Skeletal muscle tissue (tissue), 4 donors: ENCODE data around the gene THPO. TPM values are rescaled to one million over a fixed set of nuclear protein-coding genes. Genes with fewer than 3 reads are reported as not detected.

ENCODE experiments used
- H3K27ac ChIP-seq: one replicate; pipeline ENCODE4 v1.7.0; 2013; ENCODE audit warnings: mild to moderate bottlenecking, low read depth, low read length, inconsistent platforms
- H3K27me3 ChIP-seq, 3 donors: one replicate each; pipeline ENCODE4 v1.7.0; 2013; ENCODE audit warnings: low read length in 3 of 3; ENCODE audit not compliant: control insufficient read depth in 3 of 3, insufficient read depth in 3 of 3
- H3K36me3 ChIP-seq, 3 donors: one replicate each; pipeline ENCODE4 v1.7.0; 2013; ENCODE audit warnings: low read length in 3 of 3; ENCODE audit not compliant: control insufficient read depth in 3 of 3, insufficient read depth in 3 of 3
- H3K4me1 ChIP-seq, 3 donors: one replicate each; pipeline ENCODE4 v1.7.0; 2013; ENCODE audit warnings: low read length in 3 of 3, mild to moderate bottlenecking in 3 of 3; ENCODE audit not compliant: control insufficient read depth in 3 of 3, insufficient read depth in 3 of 3
- H3K4me3 ChIP-seq, 3 donors: one replicate each; pipeline ENCODE4 v1.7.0; 2013; ENCODE audit warnings: low read length in 3 of 3
- H3K9ac ChIP-seq, 3 donors: one replicate each; pipeline ENCODE4 v1.7.0; 2013; ENCODE audit warnings: low read length in 3 of 3, mild to moderate bottlenecking in 3 of 3, moderate library complexity in 2 of 3, low read depth in 1 of 3
- H3K9me3 ChIP-seq, 3 donors: one replicate each; pipeline ENCODE4 v1.7.0; 2013; ENCODE audit warnings: low read length in 3 of 3; ENCODE audit not compliant: control insufficient read depth in 3 of 3
- total RNA-seq: library from RNA; depleted of rRNA; stranded (reverse); fragments of >200 nt; gene quantifications from one replicate; pipeline ENCODE4 v1.2.3, GENCODE V29; 2014
- donor health status: Osteomylitis.

Gene THPO
- total RNA-seq, 1 donor from 2014 or later: under 0.01 TPM

GRCh38 chr3:184358921-184359350, 19.1 kb downstream of the THPO start:
- Histone ChIP-seq H3K9ac (no peak overlapping the region), H3K27ac (no peak overlapping the region), H3K27me3 (no peaks in the 10 kb centered on the region), H3K4me1 (peaks cover 18 to 26% (median 18%) of the 10 kb centered on the region in 3 donors), H3K36me3 (peaks cover 5 to 10% (median 5%) of the 10 kb centered on the region in 3 donors), H3K4me3 (no peak overlapping the region), H3K9me3 (no peaks in the 10 kb centered on the region)

GRCh38 chr3:184358124-184358767, 19.8 kb downstream of the THPO start:
- Histone ChIP-seq H3K9ac (no peak overlapping the region), H3K27me3 (no peaks in the 10 kb centered on the region), H3K36me3 (peaks cover 5 to 10% (median 5%) of the 10 kb centered on the region in 3 donors), H3K9me3 (no peaks in the 10 kb centered on the region), H3K4me1 (peaks cover 11 to 19% (median 13%) of the 10 kb centered on the region in 3 donors), H3K27ac (no peak overlapping the region), H3K4me3 (no peak overlapping the region)

DNA sequence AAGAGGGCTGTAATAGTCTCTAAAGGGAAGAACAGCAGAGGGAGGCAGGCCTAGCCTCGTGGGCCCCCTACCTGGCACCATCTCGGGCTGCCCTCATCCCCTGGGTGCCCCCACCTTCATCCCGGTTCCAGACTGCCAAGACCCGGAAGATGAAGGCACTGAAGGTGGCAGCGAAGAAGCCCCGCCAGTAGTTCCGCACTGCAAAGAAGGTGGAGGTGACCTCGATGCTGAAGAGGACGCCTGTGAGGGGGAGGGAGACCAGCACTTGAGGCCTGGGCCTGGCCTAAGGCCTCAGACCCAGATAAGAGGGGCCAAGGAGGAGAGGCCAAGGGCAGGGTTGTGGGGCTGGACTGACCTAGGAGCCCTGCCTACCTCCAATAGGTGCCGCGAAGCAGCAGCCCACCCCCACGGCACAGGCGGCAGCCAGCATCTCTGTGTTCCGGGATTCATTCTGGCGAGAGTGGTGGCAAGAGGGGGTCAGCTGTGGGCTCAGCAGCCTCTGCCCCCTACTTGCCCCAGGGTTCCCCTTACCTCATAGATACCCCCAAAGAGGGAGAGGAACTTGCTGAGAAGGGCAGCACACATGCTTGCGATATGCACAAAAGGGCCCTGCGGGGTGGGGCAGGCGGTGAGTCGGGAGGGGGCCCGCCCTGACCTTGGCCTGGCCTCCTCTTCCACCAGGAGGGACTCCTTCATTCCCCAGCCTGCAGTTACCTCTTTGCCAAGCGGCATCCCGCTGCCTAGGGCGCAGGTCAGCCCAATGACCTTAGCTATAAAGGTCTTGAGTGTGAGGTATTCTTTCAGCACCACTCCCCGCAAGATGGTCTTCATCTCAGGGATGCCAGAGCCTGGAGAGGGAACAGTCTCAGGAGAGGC, 20.5 kb downstream of the THPO start:
- peaks cover 5 to 10% (median 6%) of the 10 kb centered on the region in 3 donors for H3K36me3 ChIP-seq
- no peak overlapping the region for H3K9ac ChIP-seq
- H3K9me3 ChIP-seq: no peaks in the 10 kb centered on the region
- H3K27me3 ChIP-seq: no peaks in the 10 kb centered on the region
- no peak overlapping the region for H3K27ac ChIP-seq
- H3K4me3 ChIP-seq: no peak overlapping the region
- H3K4me1 ChIP-seq: peaks cover 11 to 19% (median 13%) of the 10 kb centered on the region in 3 donors

- no peak overlapping the region for H3K4me3 ChIP-seq
- H3K9ac ChIP-seq: peak overlapping the region in 1 of 3 donors; percentile 8
- H3K4me1 ChIP-seq: peaks cover 3 to 6% (median 6%) of the 10 kb centered on the region in 3 donors
- H3K9me3 ChIP-seq: no peaks in the 10 kb centered on the region
- no peaks in the 10 kb centered on the region for H3K27me3 ChIP-seq
- no peak overlapping the region for H3K27ac ChIP-seq
- H3K36me3 ChIP-seq: peaks cover 5 to 10% (median 6%) of the 10 kb centered on the region in 3 donors
Observed at GRCh38 chr3:184355261-184356040, 22.6 kb downstream of the THPO start.

GRCh38 chr3:184354754-184355153, 23.3 kb downstream of the THPO start:
- Histone ChIP-seq H3K9ac (no peak overlapping the region), H3K36me3 (peaks cover 5 to 10% (median 6%) of the 10 kb centered on the region in 3 donors), H3K9me3 (no peaks in the 10 kb centered on the region), H3K4me1 (no peaks in the 10 kb centered on the region), H3K27ac (no peak overlapping the region), H3K4me3 (no peak overlapping the region), H3K27me3 (no peaks in the 10 kb centered on the region)

DNA sequence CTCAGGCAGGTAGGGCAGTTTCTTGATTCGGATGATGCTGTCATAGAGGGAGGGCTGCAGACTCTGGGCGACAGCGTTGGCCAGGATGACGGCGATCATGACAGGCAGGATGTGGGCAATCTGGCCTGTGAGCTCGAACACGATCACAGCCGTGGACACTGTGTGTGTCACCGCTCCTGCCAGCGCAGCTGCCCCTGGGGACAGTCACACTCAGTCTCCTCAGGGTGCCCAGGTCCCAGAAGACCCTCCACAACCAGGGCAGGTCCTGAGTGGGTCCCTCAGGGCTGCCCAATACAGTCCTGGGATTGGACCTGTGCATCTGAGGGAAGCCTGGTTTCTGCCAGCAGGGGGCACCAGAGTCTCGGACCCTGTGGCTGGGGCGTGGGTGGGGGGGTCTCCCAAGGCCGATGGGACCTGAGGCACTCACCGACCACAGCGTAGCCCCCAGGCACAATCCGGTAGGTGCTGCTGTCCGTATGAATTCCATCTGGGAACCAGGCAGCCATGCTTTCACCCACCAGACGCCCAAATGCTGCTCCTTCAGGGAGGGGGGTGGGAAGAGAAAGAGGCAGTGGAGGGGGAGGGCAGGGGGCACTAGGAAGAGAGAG, 23.8 kb downstream of the THPO start:
- H3K36me3 ChIP-seq: peaks cover 5 to 10% (median 6%) of the 10 kb centered on the region in 3 donors
- no peaks in the 10 kb centered on the region for H3K27me3 ChIP-seq
- no peak overlapping the region for H3K27ac ChIP-seq
- H3K9me3 ChIP-seq: no peaks in the 10 kb centered on the region
- no peak overlapping the region for H3K9ac ChIP-seq
- H3K4me3 ChIP-seq: no peak overlapping the region
- H3K4me1 ChIP-seq: no peaks in the 10 kb centered on the region

- no peak overlapping the region for H3K4me3 ChIP-seq
Observed at GRCh38 chr3:184353546-184353941, 24.5 kb downstream of the THPO start.

GRCh38 chr3:184352897-184353545, 25.0 kb downstream of the THPO start:
- no peak overlapping the region for H3K9ac ChIP-seq
- no peak overlapping the region for H3K4me3 ChIP-seq
- H3K36me3 ChIP-seq: peaks cover 5 to 6% (median 6%) of the 10 kb centered on the region in 3 donors
- no peak overlapping the region for H3K27ac ChIP-seq
- no peaks in the 10 kb centered on the region for H3K27me3 ChIP-seq
- no peaks in the 10 kb centered on the region for H3K4me1 ChIP-seq
- H3K9me3 ChIP-seq: no peaks in the 10 kb centered on the region

More at GRCh38 chr3:184353546-184353941, 24.5 kb downstream of the THPO start:
- Histone ChIP-seq H3K36me3 (peaks cover 5 to 9% (median 6%) of the 10 kb centered on the region in 3 donors), H3K27me3 (no peaks in the 10 kb centered on the region), H3K9ac (no peak overlapping the region), H3K27ac (no peak overlapping the region), H3K9me3 (no peaks in the 10 kb centered on the region), H3K4me1 (no peaks in the 10 kb centered on the region)

GRCh38 chr3:184352149-184352785, 25.7 kb downstream of the THPO start:
- Histone ChIP-seq H3K9ac (no peak overlapping the region), H3K27me3 (no peaks in the 10 kb centered on the region), H3K9me3 (no peaks in the 10 kb centered on the region), H3K27ac (no peak overlapping the region), H3K4me1 (no peaks in the 10 kb centered on the region), H3K36me3 (peaks cover 5 to 8% (median 6%) of the 10 kb centered on the region in 3 donors), H3K4me3 (no peak overlapping the region)
